Activated T-helper 1 cell treated with anti-CD3 and anti-CD28 coated beads, Interleukin-12 subunit alpha, Interleukin-12 subunit beta, Interleukin-2, Interleukin-4 antibody, amounts not matched to agents 30 ng/mL and 10 ng/mL and 1 ng/mL, durations not matched to agents 14 hours and 24 hours and 36 hours (primary cell): ENCODE data around the gene GSAP. TPM values are rescaled to one million over a fixed set of nuclear protein-coding genes. Genes with fewer than 3 reads are reported as not detected.
"Not testable (repeated sequence)": the region's sequence is repeated elsewhere in the genome, so short reads cannot be mapped to it uniquely, and the experiment has no call there.

Experiments
- DNase-seq: peaks from one replicate; pipeline ENCODE4 v3.0.0; 2021; ENCODE audit warnings: low spot score
- H3K27ac Mint-ChIP-seq: one replicate; pipeline ENCODE4 v1.8.0; 2021; ENCODE audit warnings: mild to moderate bottlenecking, mixed read lengths
- H3K27me3 Mint-ChIP-seq: one replicate; pipeline ENCODE4 v1.8.0; 2022; ENCODE audit warnings: mild to moderate bottlenecking, moderate library complexity, mixed read lengths; ENCODE audit not compliant: insufficient read depth
- H3K36me3 Mint-ChIP-seq: one replicate; pipeline ENCODE4 v1.8.0; 2021; ENCODE audit warnings: low read depth, mixed read lengths
- H3K4me1 Mint-ChIP-seq: one replicate; pipeline ENCODE4 v1.8.0; 2021; ENCODE audit warnings: low read depth, mixed read lengths
- H3K4me3 Mint-ChIP-seq: one replicate; pipeline ENCODE4 v1.8.0; 2021; ENCODE audit warnings: mild to moderate bottlenecking, moderate library complexity, mixed read lengths
- H3K9me3 Mint-ChIP-seq: one replicate; pipeline ENCODE4 v1.8.0; 2021; ENCODE audit warnings: mixed read lengths
- intact Hi-C: fragments of 100-400 bp; cut with micrococcal nuclease; formaldehyde crosslinking; loops from one replicate; pipeline ENCODE4 v1.15.1; 2024
- total RNA-seq: library from RNA; stranded (reverse); gene quantifications from 2 replicates; pipeline ENCODE4 v1.2.3, GENCODE V29; 2022

Gene GSAP
- total RNA-seq, 1 donor from 2014 or later, result 1.3 TPM

DNA sequence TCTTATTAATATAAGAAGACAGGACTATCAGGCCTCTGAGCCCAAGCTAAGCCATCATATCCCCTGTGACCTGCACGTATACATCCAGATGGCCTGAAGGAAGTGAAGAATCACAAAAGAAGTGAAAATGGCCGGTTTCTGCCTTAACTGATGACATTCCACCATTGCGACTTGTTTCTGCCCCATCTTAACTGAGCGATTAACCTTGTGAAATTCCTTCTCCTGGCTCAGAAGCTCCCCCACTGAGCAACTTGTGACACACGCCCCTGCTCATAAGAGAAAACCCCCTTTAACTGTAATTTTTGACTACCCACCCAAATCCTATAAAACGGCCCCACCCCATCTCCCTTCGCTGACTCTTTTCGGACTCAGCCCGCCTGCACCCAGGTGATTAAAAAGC is 70.7 kb downstream of the GSAP start:
- DNase-seq, H3K36me3 Mint-ChIP-seq, H3K9me3 Mint-ChIP-seq, intact Hi-C loops, H3K27ac Mint-ChIP-seq, H3K4me3 Mint-ChIP-seq, H3K27me3 Mint-ChIP-seq: not testable (repeated sequence)
- H3K4me1 Mint-ChIP-seq, result peaks cover 13% of the 10 kb centered on the region

DNA sequence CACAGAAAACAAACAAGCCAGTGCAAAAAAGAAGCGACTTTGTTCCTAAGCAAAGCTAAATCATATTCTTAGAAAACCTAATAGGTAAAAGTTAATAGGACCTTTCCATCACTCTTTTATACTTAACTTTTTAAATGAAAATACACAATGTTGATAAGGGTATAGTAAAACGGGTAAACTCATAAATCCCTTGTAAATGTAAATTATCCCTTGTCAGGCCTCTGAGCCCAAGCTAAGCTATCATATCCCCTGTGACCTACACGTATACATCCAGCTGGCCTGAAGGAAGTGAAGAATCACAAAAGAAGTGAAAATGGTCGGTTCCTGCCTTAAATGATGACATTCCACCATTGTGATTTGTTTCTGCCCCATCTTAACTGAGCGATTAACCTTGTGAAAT is 76.4 kb downstream of the GSAP start:
- no peak overlapping the region for H3K4me3 Mint-ChIP-seq
- H3K27me3 Mint-ChIP-seq, result peaks cover 4% of the 10 kb centered on the region
- peaks cover 10% of the 10 kb centered on the region for H3K4me1 Mint-ChIP-seq
- intact Hi-C loops, result no loop called here
- no peak overlapping the region for H3K27ac Mint-ChIP-seq
- peaks cover 4% of the 10 kb centered on the region for H3K36me3 Mint-ChIP-seq
- H3K9me3 Mint-ChIP-seq, result no peaks in the 10 kb centered on the region
- no peak for DNase-seq

DNA sequence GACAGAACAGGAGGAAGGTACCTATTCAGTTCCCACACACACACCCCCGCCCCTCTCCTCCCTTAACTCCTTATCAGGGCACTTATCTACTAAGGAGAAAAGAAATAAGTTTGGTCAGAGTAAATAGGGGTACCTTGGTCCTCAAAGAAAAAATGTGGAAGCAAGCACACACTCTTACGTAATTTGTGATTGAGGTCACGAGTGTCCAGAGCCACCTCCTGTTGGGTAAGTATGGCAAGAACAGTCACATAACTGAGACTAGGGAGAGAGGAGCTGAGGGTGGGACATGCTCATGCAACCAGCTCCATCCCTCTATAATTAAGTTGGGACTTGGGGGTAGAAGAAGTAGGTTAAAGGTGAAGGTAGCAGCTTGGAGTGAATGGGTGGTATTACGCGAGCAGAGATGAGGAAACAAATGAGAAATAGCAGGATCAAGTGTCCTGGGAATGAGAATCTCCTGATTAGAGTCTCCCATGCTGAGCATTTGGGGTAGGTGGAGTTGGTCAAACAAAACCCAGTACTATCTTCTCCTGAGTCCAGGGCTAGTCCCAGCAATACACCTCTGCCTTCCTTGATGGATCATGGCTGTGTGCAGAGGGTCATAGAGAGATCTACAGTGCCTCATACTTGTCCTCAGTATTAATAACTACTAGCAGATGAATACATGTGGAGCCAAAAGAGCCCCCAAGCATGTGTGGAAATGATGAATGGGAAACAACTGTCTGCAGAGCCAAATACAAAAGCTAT is 77.1 kb downstream of the GSAP start:
- H3K36me3 Mint-ChIP-seq, result peaks cover 4% of the 10 kb centered on the region
- no peaks in the 10 kb centered on the region for H3K9me3 Mint-ChIP-seq
- intact Hi-C loops, result no loop called here
- H3K27ac Mint-ChIP-seq, result no peak overlapping the region
- no peak overlapping the region for H3K4me3 Mint-ChIP-seq
- DNase-seq, result no peak
- H3K4me1 Mint-ChIP-seq, result peaks cover 10% of the 10 kb centered on the region
- H3K27me3 Mint-ChIP-seq, result peaks cover 4% of the 10 kb centered on the region

DNA sequence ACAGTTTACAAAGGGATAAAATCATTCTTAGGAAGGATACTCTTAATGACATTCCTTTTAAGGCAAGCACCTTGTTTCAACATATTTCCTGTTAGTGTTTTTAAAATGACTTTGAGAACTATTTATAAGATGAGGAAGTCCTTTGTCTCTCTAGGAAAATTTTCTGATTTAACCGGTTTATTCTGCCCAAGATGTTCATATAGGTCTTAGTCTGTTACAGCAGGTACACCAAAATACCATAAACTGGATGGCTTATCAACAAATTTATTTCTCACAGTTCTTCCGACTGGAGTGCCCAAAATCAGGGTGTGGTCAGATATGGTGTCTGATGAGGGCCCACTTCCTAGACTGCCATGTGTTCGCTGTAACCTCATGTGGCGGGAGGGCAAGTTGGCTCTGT is 77.9 kb downstream of the GSAP start:
- Mint-ChIP-seq H3K36me3 (peaks cover 4% of the 10 kb centered on the region), H3K9me3 (no peaks in the 10 kb centered on the region), H3K27ac (no peak overlapping the region), H3K4me3 (no peak overlapping the region), H3K27me3 (peaks cover 4% of the 10 kb centered on the region), H3K4me1 (peaks cover 10% of the 10 kb centered on the region)
- DNase-seq, result no peak
- intact Hi-C loops, result no loop called here

DNA sequence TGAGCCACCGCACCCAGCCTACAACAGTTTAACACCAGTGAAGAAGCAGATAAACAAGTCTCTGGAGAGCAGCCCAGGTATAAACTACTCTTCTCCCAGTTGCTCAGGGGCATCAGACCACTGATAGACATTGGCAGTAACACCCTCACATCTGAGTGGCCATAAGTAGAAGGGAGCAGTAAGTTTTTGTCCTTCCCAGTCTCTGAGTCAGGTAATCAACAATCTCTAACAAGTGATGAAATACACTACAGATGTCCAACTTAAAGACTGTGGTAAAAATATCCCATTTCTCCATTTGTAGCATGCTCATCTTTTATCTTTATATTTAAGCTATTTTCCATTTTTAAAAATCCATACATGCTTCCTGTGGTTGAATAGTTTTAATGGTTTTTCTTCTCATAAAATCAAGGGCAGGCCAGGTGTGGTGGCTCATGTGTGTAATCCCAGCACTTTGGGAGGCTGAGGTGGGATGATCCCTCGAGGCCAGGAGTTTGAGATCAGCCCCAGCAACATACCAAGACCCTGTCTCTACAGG is 78.6 kb downstream of the GSAP start:
- peaks cover 4% of the 10 kb centered on the region for H3K27me3 Mint-ChIP-seq
- H3K27ac Mint-ChIP-seq, result no peak overlapping the region
- intact Hi-C loops, result no loop called here
- H3K36me3 Mint-ChIP-seq, result peaks cover 4% of the 10 kb centered on the region
- no peak for DNase-seq
- no peak overlapping the region for H3K4me3 Mint-ChIP-seq
- peaks cover 10% of the 10 kb centered on the region for H3K4me1 Mint-ChIP-seq
- no peaks in the 10 kb centered on the region for H3K9me3 Mint-ChIP-seq

DNA sequence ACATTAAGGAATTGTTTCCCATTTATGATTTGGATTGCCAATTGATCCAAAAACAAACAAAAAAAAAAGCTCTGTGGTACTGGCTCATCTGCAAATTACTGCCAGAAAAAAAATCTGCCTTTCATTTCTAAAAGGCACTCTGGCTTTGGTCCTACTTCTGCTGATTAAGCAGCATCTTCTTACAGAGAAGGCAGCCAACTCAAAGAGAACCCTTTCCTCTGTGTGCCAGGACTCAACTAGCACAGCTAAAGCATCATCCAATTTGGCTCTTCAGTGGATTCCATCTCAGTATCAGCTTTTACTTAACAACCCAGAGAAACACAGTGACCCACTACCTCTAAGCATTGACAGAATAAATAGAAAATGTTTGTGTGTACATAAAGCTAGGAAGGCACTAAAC is 80.6 kb downstream of the GSAP start:
- peaks cover 4% of the 10 kb centered on the region for H3K36me3 Mint-ChIP-seq
- H3K4me1 Mint-ChIP-seq, result peaks cover 24% of the 10 kb centered on the region
- no peak for DNase-seq
- intact Hi-C loops, result no loop called here
- no peak overlapping the region for H3K27ac Mint-ChIP-seq
- no peaks in the 10 kb centered on the region for H3K9me3 Mint-ChIP-seq
- H3K4me3 Mint-ChIP-seq, result no peak overlapping the region
- peaks cover 4% of the 10 kb centered on the region for H3K27me3 Mint-ChIP-seq

DNA sequence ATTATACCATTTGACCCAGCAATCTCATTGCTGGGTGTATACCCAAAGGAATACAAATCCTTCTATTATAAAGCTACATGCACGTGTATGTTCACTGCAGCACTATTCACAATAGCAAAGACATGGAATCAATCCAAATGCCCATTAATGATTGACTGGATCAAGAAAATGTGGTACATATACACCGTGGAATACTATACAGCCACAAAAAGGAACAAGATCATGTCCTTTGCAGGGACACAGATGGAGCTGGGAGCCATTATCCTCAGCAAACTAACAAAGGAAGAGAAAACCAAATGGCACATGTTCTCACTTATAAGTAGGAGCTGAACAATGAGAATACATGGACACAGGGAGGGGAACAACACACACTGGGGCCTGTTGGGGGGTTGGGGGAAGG is 82.1 kb downstream of the GSAP start:
- H3K27ac Mint-ChIP-seq, H3K27me3 Mint-ChIP-seq, H3K9me3 Mint-ChIP-seq, DNase-seq, H3K36me3 Mint-ChIP-seq, H3K4me3 Mint-ChIP-seq: not testable (repeated sequence)
- intact Hi-C loops, result loop anchor here (5.0 kb wide), 1 partner anchor 203 kb away; the partner anchor contains the start of gene PTPN12
- H3K4me1 Mint-ChIP-seq, result peaks cover 39% of the 10 kb centered on the region

DNA sequence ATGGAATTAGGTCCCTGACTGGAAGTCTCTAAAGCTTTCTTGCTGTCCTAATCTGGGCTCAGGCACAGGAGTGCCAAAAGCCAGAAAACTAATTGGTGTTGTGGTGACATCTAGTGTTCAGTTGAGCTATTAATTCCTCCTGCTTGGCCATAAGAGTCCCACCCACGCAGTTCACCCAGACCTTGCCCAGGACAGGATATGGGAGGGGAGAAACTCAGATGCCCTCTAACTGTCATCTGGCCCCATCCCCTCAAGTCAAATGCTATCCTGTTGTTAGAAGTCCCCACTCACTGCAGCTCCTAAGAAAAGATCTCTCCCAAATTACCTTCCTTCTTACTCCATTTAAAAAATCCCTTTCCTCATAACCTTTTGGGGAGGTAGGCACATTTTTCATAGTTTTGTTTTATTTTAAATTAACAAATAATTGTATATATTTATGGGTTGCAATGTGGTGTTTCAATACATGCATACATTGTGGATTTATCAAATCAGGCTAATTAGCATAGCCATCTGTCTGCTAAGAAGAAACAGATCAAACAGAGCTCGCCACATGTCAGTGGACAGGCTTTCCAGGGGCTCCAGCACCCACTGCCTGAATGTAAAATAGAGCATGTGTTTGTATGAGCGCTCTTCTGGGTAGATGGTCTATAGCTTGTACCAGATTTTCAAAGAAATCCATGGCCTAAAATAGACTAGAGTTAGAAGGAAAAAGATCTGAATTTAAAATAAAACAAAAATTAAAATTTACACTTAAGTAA is 84.0 kb downstream of the GSAP start:
- peak; percentile 44 for DNase-seq
- peaks cover 48% of the 10 kb centered on the region for H3K4me1 Mint-ChIP-seq
- no peaks in the 10 kb centered on the region for H3K9me3 Mint-ChIP-seq
- peaks cover 2% of the 10 kb centered on the region for H3K36me3 Mint-ChIP-seq
- no peak overlapping the region for H3K4me3 Mint-ChIP-seq
- no peak overlapping the region for H3K27ac Mint-ChIP-seq
- H3K27me3 Mint-ChIP-seq, result no peaks in the 10 kb centered on the region
- intact Hi-C loops, result loop anchor here (1.0 to 5.0 kb wide), 3 partner anchors 85 to 210 kb away; partner anchors contain the start of genes CCDC146 and PTPN12

DNA sequence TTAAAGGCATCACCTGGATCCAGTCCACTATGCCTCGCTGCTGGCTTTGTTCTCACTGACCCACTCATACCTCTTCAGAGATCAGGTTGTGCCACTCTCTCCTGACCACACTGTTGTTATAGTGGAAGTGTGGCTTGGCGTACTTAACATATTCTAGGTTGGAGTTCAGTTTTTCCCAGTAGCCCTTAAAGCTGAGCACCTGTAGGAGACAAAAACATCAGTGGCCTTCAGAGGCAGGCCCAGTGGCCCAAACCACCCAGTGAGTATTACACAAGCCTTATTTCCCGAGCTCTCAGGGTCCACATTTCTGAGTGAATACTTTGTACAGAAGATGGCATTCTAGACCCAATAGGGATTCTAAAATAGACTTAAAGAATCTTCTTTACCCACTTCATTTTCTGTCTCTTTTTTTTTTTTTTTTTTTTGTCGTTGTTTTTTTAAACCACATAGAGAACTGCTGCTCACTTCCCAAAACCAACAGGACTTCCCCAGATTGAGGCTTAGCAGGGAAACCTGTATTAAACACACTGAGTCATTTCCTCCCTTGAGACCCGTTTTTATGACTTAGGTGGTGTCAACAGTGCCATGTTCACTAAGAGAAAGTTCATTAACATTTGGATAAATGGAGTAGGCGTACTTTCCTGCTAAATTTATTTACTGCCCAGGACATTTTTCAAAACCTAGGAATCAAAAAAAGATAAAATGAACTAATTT is 85.8 kb downstream of the GSAP start:
- Mint-ChIP-seq H3K36me3 (no peaks in the 10 kb centered on the region), H3K27me3 (no peaks in the 10 kb centered on the region), H3K4me3 (peak overlapping the region; percentile 50), H3K27ac (peak overlapping the region; percentile 83), H3K4me1 (peaks cover 64% of the 10 kb centered on the region), H3K9me3 (no peaks in the 10 kb centered on the region)
- peak; percentile 20 for DNase-seq
- intact Hi-C loops, result loop anchor here (1.0 to 5.0 kb wide), 2 partner anchors 64 to 207 kb away; partner anchors contain the start of gene PTPN12

DNA sequence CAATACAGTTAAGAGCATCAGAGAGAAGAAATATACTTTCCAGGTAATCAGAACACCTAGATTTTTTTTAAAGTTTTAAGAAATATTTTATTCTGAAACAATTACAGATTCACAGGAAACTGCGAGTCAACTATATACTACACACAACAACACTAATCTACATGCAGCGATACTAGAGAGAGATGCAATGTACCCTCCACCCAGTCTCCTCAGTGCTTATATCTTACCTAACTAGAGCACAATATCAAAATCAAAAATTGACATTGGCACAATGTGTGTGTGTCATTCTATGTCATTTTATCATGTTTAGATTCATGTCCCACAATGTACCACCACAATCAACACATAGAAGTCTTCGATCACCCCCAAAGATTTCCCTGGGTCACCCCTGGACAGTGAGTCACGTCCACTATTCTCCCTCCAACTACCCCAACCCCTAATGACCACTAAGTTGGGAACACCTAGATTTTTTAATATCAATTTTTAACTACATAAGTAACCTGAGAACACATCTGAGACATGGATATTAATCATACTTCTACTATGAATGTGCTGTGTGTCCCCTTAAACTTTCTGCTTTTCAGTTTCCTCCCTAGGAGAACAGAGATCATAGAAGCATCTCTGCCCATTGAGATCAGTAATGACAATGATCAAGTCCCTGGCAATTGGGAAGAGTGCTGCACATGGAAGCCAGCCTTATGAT is 86.5 kb downstream of the GSAP start:
- no peak for DNase-seq
- Mint-ChIP-seq H3K4me3 (peak overlapping the region; percentile 50), H3K9me3 (no peaks in the 10 kb centered on the region), H3K36me3 (no peaks in the 10 kb centered on the region), H3K27ac (peak overlapping the region; percentile 83), H3K27me3 (no peaks in the 10 kb centered on the region), H3K4me1 (peaks cover 64% of the 10 kb centered on the region)
- intact Hi-C loops, result loop anchor here (1.0 to 5.0 kb wide), 3 partner anchors 23 to 208 kb away; partner anchors contain the start of gene PTPN12

DNA sequence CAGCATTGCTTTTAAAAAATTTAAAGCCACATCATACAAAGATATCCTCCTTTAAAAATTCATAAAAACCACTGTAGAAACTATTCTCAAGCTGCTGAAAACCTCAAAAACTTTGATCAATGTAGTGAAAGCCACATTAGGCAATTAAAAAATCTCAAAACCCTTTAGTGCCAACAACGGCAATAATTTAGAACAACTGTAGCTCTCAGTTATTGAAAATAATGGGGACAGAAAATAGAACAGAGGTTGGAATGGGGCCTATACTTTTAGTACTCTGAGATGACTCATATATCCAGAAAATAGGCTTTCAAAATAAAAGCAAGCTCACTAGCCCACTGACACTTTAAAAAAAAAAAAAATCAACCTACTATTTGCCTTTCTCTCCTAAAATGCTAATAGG is 87.5 kb downstream of the GSAP start:
- Mint-ChIP-seq H3K27ac (peak overlapping the region; percentile 61), H3K4me1 (peaks cover 64% of the 10 kb centered on the region), H3K27me3 (no peaks in the 10 kb centered on the region), H3K36me3 (no peaks in the 10 kb centered on the region), H3K9me3 (no peaks in the 10 kb centered on the region), H3K4me3 (peak overlapping the region; percentile 48)
- intact Hi-C loops, result loop anchor here (2.0 kb wide), 1 partner anchor 24 kb away; no protein-coding TSS in a partner anchor
- no peak for DNase-seq
